Measurements from ENCODE around the gene CHCHD6. TPM values are rescaled to one million over a fixed set of nuclear protein-coding genes. Genes with fewer than 3 reads are reported as not detected.

The CHCHD6 gene
- total and polyA plus RNA-seq, 2 of the 4 experiments (the other 2 are of a cell fraction), result 18.8 to 28.9 TPM

DNA sequence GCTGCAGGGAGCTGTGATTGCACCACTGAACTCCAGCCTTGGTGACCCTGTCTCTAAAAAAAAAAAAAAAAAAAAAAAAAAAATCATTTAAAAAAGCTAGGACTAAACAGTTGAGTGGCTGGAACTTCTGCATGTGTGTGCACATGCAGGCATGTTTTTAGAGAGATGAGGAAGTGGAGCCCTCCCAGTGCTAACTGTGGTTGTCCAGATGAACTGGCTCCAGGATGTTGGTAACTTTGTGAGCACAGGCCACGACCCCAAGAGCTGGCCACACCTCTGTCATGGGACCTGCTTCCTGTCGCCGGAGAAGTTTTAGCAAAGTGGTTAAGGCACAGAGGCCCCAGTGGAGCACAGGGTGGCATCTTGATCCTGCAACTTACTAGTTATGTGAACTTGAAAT lies 27.0 kb downstream of the CHCHD6 start:
- Histone ChIP-seq H3K36me3 (ENCODE audit: control insufficient read depth, insufficient read depth, low read length) (peaks cover 5% of the 10 kb centered on the region), H2BK5ac (ENCODE audit: low read depth, low read length, poor library complexity, severe bottlenecking) (no peak overlapping the region), H3K4me1 (ENCODE audit: control insufficient read depth, insufficient read depth, low read length) (peaks cover 2% of the 10 kb centered on the region; the same call in 1 of the 2 replicates), H4K8ac (ENCODE audit: low read depth in 2 of 2, low read length in 2 of 2) (no peak overlapping the region), H4K91ac (ENCODE audit: insufficient read depth, low read depth, low read length) (no peak overlapping the region), H3K9me3 (ENCODE audit: control insufficient read depth, insufficient read depth, low read length) (no peaks in the 10 kb centered on the region), H3K9ac (ENCODE audit: low read depth, low read length) (no peak overlapping the region), H3K9me1 (ENCODE audit: insufficient read depth, low read length) (peaks cover 12% of the 10 kb centered on the region; the same call in 1 of the 2 replicates), H3K18ac (ENCODE audit: low read depth, low read length) (no peak overlapping the region), H2AK9ac (replicated peaks; ENCODE audit: low read depth, low read length, poor library complexity) (no peak overlapping the region), H3K27ac (ENCODE audit: insufficient read depth, low read length) (no peak overlapping the region), H2BK20ac (ENCODE audit: low read depth, low read length) (no peak overlapping the region), H2AFZ (replicated peaks; ENCODE audit: low read length, poor library complexity) (no peak overlapping the region), H3K4me3 (ENCODE audit: insufficient read depth, low read depth, low read length) (no peak overlapping the region), H2AK5ac (ENCODE audit: low read depth, low read length) (no peak overlapping the region), H2BK15ac (ENCODE audit: low read depth, low read length) (no peak overlapping the region), H3K56ac (ENCODE audit: extremely low read depth, insufficient read depth, low read length) (no peak overlapping the region), H4K20me1 (ENCODE audit: insufficient read depth, low read length) (no peaks in the 10 kb centered on the region), H3K79me1 (ENCODE audit: low read depth in 1 of 2, low read length in 2 of 2) (no peaks in the 10 kb centered on the region; a peak in 1 of 4 replicates), H4K5ac (ENCODE audit: low read depth, low read length) (no peak overlapping the region), H2BK120ac (ENCODE audit: low read depth, low read length) (no peak overlapping the region), H3K4ac (ENCODE audit: low read depth, low read length) (no peak overlapping the region), H3K23ac (ENCODE audit: low read depth, low read length) (no peak overlapping the region), H3K4me2 (ENCODE audit: low read depth, low read length) (no peak overlapping the region), H3K14ac (replicated peaks; ENCODE audit: low read depth, low read length) (no peak overlapping the region), H3K27me3 (ENCODE audit: control insufficient read depth, insufficient read depth, low read length) (no peaks in the 10 kb centered on the region)
- POLR2A ChIA-PET (ENCODE audit: unreplicated experiment), result no interaction called here
- dilution Hi-C loops (cut with HindIII; ENCODE audit: low sequenced_read_pairs, unreplicated experiment), result no loop called here
- 90% methylated on average over 3 of the region's 3 CpGs; no CpG with 5 or more reads in 1 of the 2 experiments for WGBS, 2 experiments (ENCODE audit: extremely low coverage in 2 of 2, insufficient read length in 1 of 2)
- ATAC-seq (ENCODE audit: low read depth) (no peak), DNase-seq (no peak)
- in situ Hi-C loops (cut with MboI; ENCODE audit: low sequenced_read_pairs), result no loop called here
- TF ChIP-seq RCOR1 (IDR thresholded peaks at IDR 0.05; ENCODE audit: insufficient replicate concordance, low read length) (no peak), SMC3 (IDR thresholded peaks at IDR 0.05; ENCODE audit: low read depth, low read length) (no peak), RAD21 (IDR thresholded peaks at IDR 0.05; ENCODE audit: low read length) (no peak)
- CTCF ChIA-PET, result interaction anchor here (0.6 kb wide), 1 partner anchor 197 kb away, joined by 5 read pairs; no protein-coding TSS in a partner anchor
- intact Hi-C loops (cut with micrococcal nuclease), result no loop called here
- BruUV-seq (replicated peaks), result no TSS peak

All from IMR-90 (cell line).